ENCODE data around the gene ZDHHC12. TPM values are rescaled to one million over a fixed set of nuclear protein-coding genes. Genes with fewer than 3 reads are reported as not detected.

Gene ZDHHC12
- total and polyA plus RNA-seq, 4 donors = 24.7 to 48.2 (median 30.3) TPM

DNA sequence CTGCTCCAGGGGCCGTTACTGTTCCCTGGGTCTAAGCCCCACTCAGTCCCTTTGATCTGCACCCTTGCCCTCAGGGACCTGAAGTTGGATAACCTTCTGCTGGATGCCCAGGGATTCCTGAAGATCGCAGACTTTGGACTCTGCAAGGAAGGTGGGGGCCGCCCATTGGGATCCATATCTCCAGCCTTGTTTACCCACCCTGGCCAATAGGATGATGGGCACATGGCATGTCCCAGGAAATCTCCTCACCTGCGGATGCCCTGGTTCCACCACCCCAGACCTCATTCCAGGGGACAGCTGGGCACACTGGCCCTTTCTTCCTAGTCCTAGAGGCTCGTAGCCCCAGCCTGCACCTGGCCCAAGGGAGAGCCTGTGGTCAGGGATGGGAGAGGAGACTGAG lies 5.5 kb downstream of the ZDHHC12 start:
- no peak for TF ChIP-seq EGR1 (IDR thresholded peaks at IDR 0.05; ENCODE audit: low read depth in 2 of 2)
- no peak for TF ChIP-seq FOXA2 (IDR thresholded peaks at IDR 0.05)
- TF ChIP-seq, protein P1, sequence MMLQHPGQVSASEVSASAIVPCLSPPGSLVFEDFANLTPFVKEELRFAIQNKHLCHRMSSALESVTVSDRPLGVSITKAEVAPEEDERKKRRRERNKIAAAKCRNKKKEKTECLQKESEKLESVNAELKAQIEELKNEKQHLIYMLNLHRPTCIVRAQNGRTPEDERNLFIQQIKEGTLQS (IDR thresholded peaks at IDR 0.05) = no peak
- TF ChIP-seq GABPA (IDR thresholded peaks at IDR 0.05 in 1 of 2, conservative IDR thresholded peaks at IDR 0.05 in 1 of 2) = no peak
- no peak for TF ChIP-seq NR2F2 (IDR thresholded peaks at IDR 0.05)
- TF ChIP-seq, protein P2, sequence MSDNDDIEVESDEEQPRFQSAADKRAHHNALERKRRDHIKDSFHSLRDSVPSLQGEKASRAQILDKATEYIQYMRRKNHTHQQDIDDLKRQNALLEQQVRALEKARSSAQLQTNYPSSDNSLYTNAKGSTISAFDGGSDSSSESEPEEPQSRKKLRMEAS (IDR thresholded peaks at IDR 0.05) = no peak
- TF ChIP-seq JUND (IDR thresholded peaks at IDR 0.05) = no peak
- TF ChIP-seq SP1 (IDR thresholded peaks at IDR 0.05) = no peak
- no peak for TF ChIP-seq FOXA1 (IDR thresholded peaks at IDR 0.05)
- TF ChIP-seq HNF4G (IDR thresholded peaks at IDR 0.05) = no peak
- TF ChIP-seq RAD21 (IDR thresholded peaks at IDR 0.05) = no peak
- TF ChIP-seq HNF4A (conservative IDR thresholded peaks at IDR 0.05) = no peak
- TF ChIP-seq, protein P3, sequence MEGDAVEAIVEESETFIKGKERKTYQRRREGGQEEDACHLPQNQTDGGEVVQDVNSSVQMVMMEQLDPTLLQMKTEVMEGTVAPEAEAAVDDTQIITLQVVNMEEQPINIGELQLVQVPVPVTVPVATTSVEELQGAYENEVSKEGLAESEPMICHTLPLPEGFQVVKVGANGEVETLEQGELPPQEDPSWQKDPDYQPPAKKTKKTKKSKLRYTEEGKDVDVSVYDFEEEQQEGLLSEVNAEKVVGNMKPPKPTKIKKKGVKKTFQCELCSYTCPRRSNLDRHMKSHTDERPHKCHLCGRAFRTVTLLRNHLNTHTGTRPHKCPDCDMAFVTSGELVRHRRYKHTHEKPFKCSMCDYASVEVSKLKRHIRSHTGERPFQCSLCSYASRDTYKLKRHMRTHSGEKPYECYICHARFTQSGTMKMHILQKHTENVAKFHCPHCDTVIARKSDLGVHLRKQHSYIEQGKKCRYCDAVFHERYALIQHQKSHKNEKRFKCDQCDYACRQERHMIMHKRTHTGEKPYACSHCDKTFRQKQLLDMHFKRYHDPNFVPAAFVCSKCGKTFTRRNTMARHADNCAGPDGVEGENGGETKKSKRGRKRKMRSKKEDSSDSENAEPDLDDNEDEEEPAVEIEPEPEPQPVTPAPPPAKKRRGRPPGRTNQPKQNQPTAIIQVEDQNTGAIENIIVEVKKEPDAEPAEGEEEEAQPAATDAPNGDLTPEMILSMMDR (IDR thresholded peaks at IDR 0.05; ENCODE audit: low read depth, low read length, missing input control) = no peak
- TF ChIP-seq RXRA (IDR thresholded peaks at IDR 0.05) = no peak
- TF ChIP-seq TAF1 (conservative IDR thresholded peaks at IDR 0.05) = no peak
- no peak for TF ChIP-seq YY1 (IDR thresholded peaks at IDR 0.05)
- TF ChIP-seq, protein P4, sequence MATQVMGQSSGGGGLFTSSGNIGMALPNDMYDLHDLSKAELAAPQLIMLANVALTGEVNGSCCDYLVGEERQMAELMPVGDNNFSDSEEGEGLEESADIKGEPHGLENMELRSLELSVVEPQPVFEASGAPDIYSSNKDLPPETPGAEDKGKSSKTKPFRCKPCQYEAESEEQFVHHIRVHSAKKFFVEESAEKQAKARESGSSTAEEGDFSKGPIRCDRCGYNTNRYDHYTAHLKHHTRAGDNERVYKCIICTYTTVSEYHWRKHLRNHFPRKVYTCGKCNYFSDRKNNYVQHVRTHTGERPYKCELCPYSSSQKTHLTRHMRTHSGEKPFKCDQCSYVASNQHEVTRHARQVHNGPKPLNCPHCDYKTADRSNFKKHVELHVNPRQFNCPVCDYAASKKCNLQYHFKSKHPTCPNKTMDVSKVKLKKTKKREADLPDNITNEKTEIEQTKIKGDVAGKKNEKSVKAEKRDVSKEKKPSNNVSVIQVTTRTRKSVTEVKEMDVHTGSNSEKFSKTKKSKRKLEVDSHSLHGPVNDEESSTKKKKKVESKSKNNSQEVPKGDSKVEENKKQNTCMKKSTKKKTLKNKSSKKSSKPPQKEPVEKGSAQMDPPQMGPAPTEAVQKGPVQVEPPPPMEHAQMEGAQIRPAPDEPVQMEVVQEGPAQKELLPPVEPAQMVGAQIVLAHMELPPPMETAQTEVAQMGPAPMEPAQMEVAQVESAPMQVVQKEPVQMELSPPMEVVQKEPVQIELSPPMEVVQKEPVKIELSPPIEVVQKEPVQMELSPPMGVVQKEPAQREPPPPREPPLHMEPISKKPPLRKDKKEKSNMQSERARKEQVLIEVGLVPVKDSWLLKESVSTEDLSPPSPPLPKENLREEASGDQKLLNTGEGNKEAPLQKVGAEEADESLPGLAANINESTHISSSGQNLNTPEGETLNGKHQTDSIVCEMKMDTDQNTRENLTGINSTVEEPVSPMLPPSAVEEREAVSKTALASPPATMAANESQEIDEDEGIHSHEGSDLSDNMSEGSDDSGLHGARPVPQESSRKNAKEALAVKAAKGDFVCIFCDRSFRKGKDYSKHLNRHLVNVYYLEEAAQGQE (IDR thresholded peaks at IDR 0.05) = no peak
- TF ChIP-seq, protein P5, sequence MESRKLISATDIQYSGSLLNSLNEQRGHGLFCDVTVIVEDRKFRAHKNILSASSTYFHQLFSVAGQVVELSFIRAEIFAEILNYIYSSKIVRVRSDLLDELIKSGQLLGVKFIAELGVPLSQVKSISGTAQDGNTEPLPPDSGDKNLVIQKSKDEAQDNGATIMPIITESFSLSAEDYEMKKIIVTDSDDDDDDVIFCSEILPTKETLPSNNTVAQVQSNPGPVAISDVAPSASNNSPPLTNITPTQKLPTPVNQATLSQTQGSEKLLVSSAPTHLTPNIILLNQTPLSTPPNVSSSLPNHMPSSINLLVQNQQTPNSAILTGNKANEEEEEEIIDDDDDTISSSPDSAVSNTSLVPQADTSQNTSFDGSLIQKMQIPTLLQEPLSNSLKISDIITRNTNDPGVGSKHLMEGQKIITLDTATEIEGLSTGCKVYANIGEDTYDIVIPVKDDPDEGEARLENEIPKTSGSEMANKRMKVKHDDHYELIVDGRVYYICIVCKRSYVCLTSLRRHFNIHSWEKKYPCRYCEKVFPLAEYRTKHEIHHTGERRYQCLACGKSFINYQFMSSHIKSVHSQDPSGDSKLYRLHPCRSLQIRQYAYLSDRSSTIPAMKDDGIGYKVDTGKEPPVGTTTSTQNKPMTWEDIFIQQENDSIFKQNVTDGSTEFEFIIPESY (IDR thresholded peaks at IDR 0.05) = no peak
- Histone ChIP-seq H3K27me3 (ENCODE audit: control insufficient read depth in 4 of 4, insufficient read depth in 4 of 4, low read length in 3 of 4) (no peaks in the 10 kb centered on the region), H3K4me3 (ENCODE audit: low read depth in 1 of 3, low read length in 3 of 3) (no peak overlapping the region), H3K4me1 (ENCODE audit: control insufficient read depth in 4 of 4, insufficient read depth in 4 of 4, low read length in 3 of 4) (peaks cover 1 to 8% (median 6%) of the 10 kb centered on the region in 4 donors), H3K36me3 (ENCODE audit: control insufficient read depth in 4 of 4, insufficient read depth in 3 of 4, low read depth in 1 of 4, low read length in 3 of 4) (peaks cover 0 to 8% (median under 1%) of the 10 kb centered on the region in 4 donors), H3K9me3 (ENCODE audit: control insufficient read depth in 4 of 4, low read length in 3 of 4) (no peaks in the 10 kb centered on the region), H3K27ac (ENCODE audit: low read depth in 1 of 2, low read length in 2 of 2) (no peak overlapping the region), H3K9ac (ENCODE audit: low read depth in 1 of 2, low read length in 2 of 2) (no peak overlapping the region)
- no peak for DNase-seq (ENCODE audit: low spot score)
- 61% methylated on average over 5 of the region's 5 CpGs for WGBS

Measured in liver (tissue), 9 donors.